ENCODE data around the gene RNF31. TPM values are rescaled to one million over a fixed set of nuclear protein-coding genes. Genes with fewer than 3 reads are reported as not detected.

The RNF31 gene
- total RNA-seq (10 to 100 TPM; 31.7 to 82.4 TPM), polyA plus RNA-seq (10 to 100 TPM; 44.1 to 78.6 TPM)
- long read RNA-seq, donor 1, transcript RNF31-221 (5 exons, 888 nt) = major isoform, 6 of 12 reads
- long read RNA-seq, donor 1, partial matches to known transcripts = 0 of 12 reads
- long read RNA-seq, donor 1, other reads (novel, unspliced or antisense) = 0 of 12 reads
- long read RNA-seq, donor 2, partial matches to known transcripts = 66 of 119 reads
- long read RNA-seq, donor 2, other reads (novel, unspliced or antisense) = 49 of 119 reads
- long read RNA-seq, donor 3, partial matches to known transcripts = 0 of 3 reads
- long read RNA-seq, donor 3, other reads (novel, unspliced or antisense) = 0 of 3 reads
- long read RNA-seq, donor 4, partial matches to known transcripts = 0 of 4 reads
- long read RNA-seq, donor 4, other reads (novel, unspliced or antisense) = 0 of 4 reads
- long read RNA-seq, donor 5, partial matches to known transcripts = 0 of 6 reads
- long read RNA-seq, donor 5, other reads (novel, unspliced or antisense) = 0 of 6 reads

DNA sequence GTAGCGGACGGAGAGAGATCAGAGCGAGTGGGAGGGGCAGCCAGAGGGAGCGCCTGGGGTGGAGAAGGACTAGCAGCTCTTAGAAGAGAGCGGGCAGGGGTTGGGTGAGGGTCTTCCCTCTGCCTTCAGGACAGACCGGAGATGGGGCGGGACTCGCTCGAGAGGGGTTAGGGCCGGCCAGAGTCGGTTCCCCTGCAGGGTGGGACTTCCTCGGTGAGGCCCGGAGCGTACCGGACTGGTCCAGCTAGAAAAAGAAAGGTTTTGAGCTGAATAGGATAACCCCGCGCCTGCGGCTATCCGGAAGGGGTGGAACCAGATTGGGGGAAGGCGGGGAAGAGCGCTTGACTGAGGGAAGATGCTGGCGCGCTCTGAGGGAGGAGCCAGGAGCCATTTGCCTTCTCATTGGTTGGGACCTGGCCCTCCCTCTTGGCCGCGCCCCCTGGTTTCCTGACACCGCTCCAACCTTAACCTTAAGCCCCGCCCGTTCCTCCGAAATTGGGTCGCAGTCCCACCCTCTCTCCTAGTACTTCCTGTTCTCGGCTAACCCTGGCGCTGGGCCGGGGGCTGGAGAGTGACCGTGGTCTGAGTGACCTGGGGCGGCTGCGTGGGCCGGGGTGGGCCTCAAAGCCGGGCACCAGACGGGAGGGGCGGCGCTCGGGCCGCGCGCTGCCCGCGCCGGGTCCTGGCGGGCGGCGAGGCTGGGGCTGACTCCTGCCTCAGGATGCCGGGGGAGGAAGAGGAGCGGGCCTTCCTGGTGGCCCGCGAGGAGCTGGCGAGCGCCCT, at the start of gene RNF31:
Gene RNF31, plus strand, starts transcription at position 521 of the 783 bp plus-strand sequence. Its CDS starts 201 bp downstream, at position 722.
- WGBS, 2 donors = 0 to 1% methylated on average over 50 to 57 of the region's 57 CpGs
- Histone ChIP-seq H3K4me1 (ENCODE audit: control insufficient read depth in 5 of 5, insufficient read depth in 5 of 5, low read length in 5 of 5) (peaks cover 8 to 22% (median 12%) of the 10 kb centered on the region in 5 donors), H3K36me3 (ENCODE audit: control insufficient read depth in 4 of 4, insufficient read depth in 4 of 4, low read length in 4 of 4) (peaks cover 11 to 47% (median 36%) of the 10 kb centered on the region in 4 donors), H3K9ac (ENCODE audit: insufficient read depth in 1 of 2, low read length in 2 of 2) (peak within 1 kb of the TSS in 1 of 2 donors; percentile 85), H3K4me3 (peak within 1 kb of the TSS; percentile 94), H3K27me3 (ENCODE audit: control insufficient read depth in 3 of 3, insufficient read depth in 3 of 3, low read length in 2 of 3) (no peaks in the 10 kb centered on the region), H3K9me3 (ENCODE audit: control insufficient read depth in 4 of 4, insufficient read depth in 3 of 4, low read length in 3 of 4) (no peaks in the 10 kb centered on the region), H3K27ac (ENCODE audit: low read depth in 1 of 2, low read length in 1 of 2) (peak within 1 kb of the TSS; percentile 89 to 93)
- TF ChIP-seq, protein P1, sequence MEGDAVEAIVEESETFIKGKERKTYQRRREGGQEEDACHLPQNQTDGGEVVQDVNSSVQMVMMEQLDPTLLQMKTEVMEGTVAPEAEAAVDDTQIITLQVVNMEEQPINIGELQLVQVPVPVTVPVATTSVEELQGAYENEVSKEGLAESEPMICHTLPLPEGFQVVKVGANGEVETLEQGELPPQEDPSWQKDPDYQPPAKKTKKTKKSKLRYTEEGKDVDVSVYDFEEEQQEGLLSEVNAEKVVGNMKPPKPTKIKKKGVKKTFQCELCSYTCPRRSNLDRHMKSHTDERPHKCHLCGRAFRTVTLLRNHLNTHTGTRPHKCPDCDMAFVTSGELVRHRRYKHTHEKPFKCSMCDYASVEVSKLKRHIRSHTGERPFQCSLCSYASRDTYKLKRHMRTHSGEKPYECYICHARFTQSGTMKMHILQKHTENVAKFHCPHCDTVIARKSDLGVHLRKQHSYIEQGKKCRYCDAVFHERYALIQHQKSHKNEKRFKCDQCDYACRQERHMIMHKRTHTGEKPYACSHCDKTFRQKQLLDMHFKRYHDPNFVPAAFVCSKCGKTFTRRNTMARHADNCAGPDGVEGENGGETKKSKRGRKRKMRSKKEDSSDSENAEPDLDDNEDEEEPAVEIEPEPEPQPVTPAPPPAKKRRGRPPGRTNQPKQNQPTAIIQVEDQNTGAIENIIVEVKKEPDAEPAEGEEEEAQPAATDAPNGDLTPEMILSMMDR (IDR thresholded peaks at IDR 0.05; ENCODE audit: control extremely low read depth, extremely low read depth) = no peak
- DNase-seq = peak; percentile 98 to 100 (median 99)
- ATAC-seq (ENCODE audit: insufficient read depth, low FRiP score) = peak; percentile 94

DNA sequence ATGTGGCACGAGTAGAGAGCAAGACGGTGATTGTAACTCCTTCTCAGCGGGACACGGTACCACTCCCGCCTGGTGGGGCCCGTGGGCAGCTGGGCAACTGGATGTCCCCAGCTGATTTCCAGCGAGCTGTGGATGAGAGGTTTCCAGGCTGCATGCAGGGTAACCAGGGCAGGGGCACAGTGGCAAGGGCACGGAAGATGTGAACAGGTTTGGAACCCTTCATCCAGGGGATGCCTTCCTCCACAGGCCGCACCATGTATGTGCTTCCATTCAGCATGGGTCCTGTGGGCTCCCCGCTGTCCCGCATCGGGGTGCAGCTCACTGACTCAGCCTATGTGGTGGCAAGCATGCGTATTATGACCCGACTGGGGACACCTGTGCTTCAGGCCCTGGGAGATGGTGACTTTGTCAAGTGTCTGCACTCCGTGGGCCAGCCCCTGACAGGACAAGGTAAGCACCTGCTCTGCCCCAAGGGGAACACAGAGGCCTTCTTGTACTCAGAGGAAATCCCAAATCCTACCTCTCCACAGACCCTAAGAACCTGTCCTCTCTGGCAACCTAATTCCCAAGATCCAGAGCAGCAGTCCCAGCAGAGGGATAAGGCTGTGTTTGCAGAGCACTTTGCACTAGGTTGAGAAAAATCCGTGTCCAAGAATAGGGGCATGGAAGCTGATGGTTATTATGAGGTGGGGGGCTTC, 48.9 kb upstream of the RNF31 start:
- H3K27ac ChIP-seq (ENCODE audit: low read depth in 1 of 2, low read length in 1 of 2) = no peak overlapping the region
- H3K9ac ChIP-seq (ENCODE audit: insufficient read depth in 1 of 2, low read length in 2 of 2) = no peak overlapping the region
- H3K4me1 ChIP-seq (ENCODE audit: control insufficient read depth in 5 of 5, insufficient read depth in 5 of 5, low read length in 5 of 5) = peaks cover 0 to 17% (median 6%) of the 10 kb centered on the region in 5 donors
- H3K4me3 ChIP-seq = no peak overlapping the region
- ATAC-seq (ENCODE audit: insufficient read depth, low FRiP score) (no peak), DNase-seq (no peak)
- H3K27me3 ChIP-seq (ENCODE audit: control insufficient read depth in 3 of 3, insufficient read depth in 3 of 3, low read length in 2 of 3) = no peaks in the 10 kb centered on the region
- WGBS, 2 donors = 96 to 97% methylated on average over 16 of the region's 16 CpGs
- peaks cover 0 to 32% (median 5%) of the 10 kb centered on the region in 4 donors for H3K36me3 ChIP-seq (ENCODE audit: control insufficient read depth in 4 of 4, insufficient read depth in 4 of 4, low read length in 4 of 4)
- H3K9me3 ChIP-seq (ENCODE audit: control insufficient read depth in 4 of 4, insufficient read depth in 3 of 4, low read length in 3 of 4) = no peaks in the 10 kb centered on the region
- TF ChIP-seq, protein P1 (IDR thresholded peaks at IDR 0.05; ENCODE audit: control extremely low read depth, extremely low read depth) = no peak

DNA sequence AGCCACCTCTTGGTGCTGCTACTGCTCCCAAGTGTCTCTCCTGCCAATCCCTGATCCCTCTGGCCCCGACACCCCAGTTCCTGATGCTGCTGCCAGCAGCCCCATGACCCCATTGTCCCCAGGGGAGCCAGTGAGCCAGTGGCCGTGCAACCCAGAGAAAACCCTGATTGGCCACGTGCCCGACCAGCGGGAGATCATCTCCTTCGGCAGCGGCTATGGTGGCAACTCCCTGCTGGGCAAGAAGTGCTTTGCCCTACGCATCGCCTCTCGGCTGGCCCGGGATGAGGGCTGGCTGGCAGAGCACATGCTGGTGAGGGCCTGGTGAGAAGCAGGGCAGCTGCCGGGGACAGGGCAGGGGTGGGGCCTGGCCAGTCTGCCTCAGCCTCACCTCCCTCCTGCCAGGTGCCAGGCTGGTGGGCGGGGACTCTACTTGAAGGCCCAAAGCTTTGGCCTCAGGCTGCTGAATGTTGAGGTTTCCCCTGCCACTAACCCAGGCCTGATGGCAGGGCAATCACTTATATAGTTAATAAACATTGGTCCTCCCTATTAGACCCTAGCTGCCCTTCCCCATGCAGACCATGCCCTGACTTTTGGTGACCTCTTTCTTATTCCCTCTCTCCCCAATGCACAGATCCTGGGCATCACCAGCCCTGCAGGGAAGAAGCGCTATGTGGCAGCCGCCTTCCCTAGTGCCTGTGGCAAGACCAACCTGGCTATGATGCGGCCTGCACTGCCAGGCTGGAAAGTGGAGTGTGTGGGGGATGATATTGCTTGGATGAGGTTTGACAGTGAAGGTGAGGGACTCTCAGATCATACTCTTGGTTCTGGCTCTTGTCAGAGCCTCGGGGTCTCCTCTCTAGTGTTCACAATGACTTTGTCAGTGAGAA, 48.1 kb upstream of the RNF31 start:
- Histone ChIP-seq H3K27me3 (ENCODE audit: control insufficient read depth in 3 of 3, insufficient read depth in 3 of 3, low read length in 2 of 3) (no peaks in the 10 kb centered on the region), H3K4me3 (no peak overlapping the region), H3K9me3 (ENCODE audit: control insufficient read depth in 4 of 4, insufficient read depth in 3 of 4, low read length in 3 of 4) (no peaks in the 10 kb centered on the region), H3K27ac (ENCODE audit: low read depth in 1 of 2, low read length in 1 of 2) (no peak overlapping the region), H3K4me1 (ENCODE audit: control insufficient read depth in 5 of 5, insufficient read depth in 5 of 5, low read length in 5 of 5) (peaks cover 0 to 13% (median 6%) of the 10 kb centered on the region in 5 donors), H3K9ac (ENCODE audit: insufficient read depth in 1 of 2, low read length in 2 of 2) (no peak overlapping the region), H3K36me3 (ENCODE audit: control insufficient read depth in 4 of 4, insufficient read depth in 4 of 4, low read length in 4 of 4) (peaks cover 0 to 36% (median 5%) of the 10 kb centered on the region in 4 donors)
- TF ChIP-seq, protein P1 (IDR thresholded peaks at IDR 0.05; ENCODE audit: control extremely low read depth, extremely low read depth) = no peak
- DNase-seq (no peak), ATAC-seq (ENCODE audit: insufficient read depth, low FRiP score) (no peak)
- WGBS, 2 donors = 90 to 91% methylated on average over 17 of the region's 17 CpGs

All from lung (tissue), 16 donors.